Brain microvascular endothelial cell (primary cell): ENCODE data around the gene TP53I3.
A peak's percentile ranks its signal among the peaks of the same experiment; 100 is the strongest.

ENCODE experiments used
- DNase-seq: peaks from one replicate; pipeline ENCODE4 v3.0.0-alpha.2; 2020
- H3K27ac ChIP-seq: fragments of 250-450 bp; sonication (Bioruptor Pico); 2 replicates; pipeline ENCODE4 v1.5.1; 2020; ENCODE audit warnings: mild to moderate bottlenecking, moderate library complexity
- H3K27me3 ChIP-seq: fragments of 250-450 bp; sonication (Bioruptor Pico); replicated peaks from 2 replicates; pipeline ENCODE4 v1.5.1; 2020; ENCODE audit warnings: mild to moderate bottlenecking
- H3K36me3 ChIP-seq: fragments of 250-450 bp; sonication (Bioruptor Pico); replicated peaks from 2 replicates; pipeline ENCODE4 v1.5.1; 2020; ENCODE audit warnings: mild to moderate bottlenecking
- H3K4me3 ChIP-seq: 2 replicates; pipeline ENCODE4 v1.5.1; 2011; ENCODE audit warnings: low read depth, mild to moderate bottlenecking, control low read depth, low read length, moderate library complexity
- CTCF ChIP-seq: IDR thresholded peaks from 2 replicates; pipeline ENCODE4 v1.5.1; 2011; ENCODE audit warnings: low read depth, mild to moderate bottlenecking, moderate library complexity, low read length, control low read depth, inconsistent platforms; ENCODE audit errors: missing control alignments
- in situ Hi-C: cut with HindIII; loops from 2 replicates; pipeline ENCODE4 v1.10.0; 2017; ENCODE audit warnings: low sequenced_read_pairs, low pct_ligation_motif_present

TP53I3 gene

GRCh38 chr2:24122366-24123194 lies 37.9 kb upstream of the TP53I3 start:
- no peak for DNase-seq
- Histone ChIP-seq H3K4me3 (peak overlapping the region; percentile 88), H3K36me3 (no peaks in the 10 kb centered on the region), H3K27me3 (no peaks in the 10 kb centered on the region), H3K27ac (peak overlapping the region; percentile 71)
- no peak for TF ChIP-seq CTCF
- in situ Hi-C loops = no loop called here

GRCh38 chr2:24121469-24121868 lies 36.8 kb upstream of the TP53I3 start:
- no peak for DNase-seq
- Histone ChIP-seq H3K36me3 (no peaks in the 10 kb centered on the region), H3K27ac (no peak overlapping the region), H3K4me3 (no peak overlapping the region), H3K27me3 (no peaks in the 10 kb centered on the region)
- in situ Hi-C loops = no loop called here
- no peak for TF ChIP-seq CTCF

- TF ChIP-seq CTCF = no peak
- H3K27me3 ChIP-seq = no peaks in the 10 kb centered on the region
- DNase-seq = no peak
- in situ Hi-C loops = no loop called here
- H3K27ac ChIP-seq = no peak overlapping the region
- no peaks in the 10 kb centered on the region for H3K36me3 ChIP-seq
- H3K4me3 ChIP-seq = no peak overlapping the region
Observed at GRCh38 chr2:24121066-24121465, 36.4 kb upstream of the TP53I3 start.

- Histone ChIP-seq H3K27ac (no peak overlapping the region), H3K4me3 (no peak overlapping the region), H3K36me3 (no peaks in the 10 kb centered on the region), H3K27me3 (no peaks in the 10 kb centered on the region)
- DNase-seq = no peak
- no peak for TF ChIP-seq CTCF
- in situ Hi-C loops = no loop called here
Observed at GRCh38 chr2:24117902-24118301, 33.3 kb upstream of the TP53I3 start.

- Histone ChIP-seq H3K27ac (no peak overlapping the region), H3K4me3 (no peak overlapping the region), H3K36me3 (no peaks in the 10 kb centered on the region), H3K27me3 (no peaks in the 10 kb centered on the region)
- in situ Hi-C loops = no loop called here
- no peak for TF ChIP-seq CTCF
- DNase-seq = no peak
Observed at GRCh38 chr2:24115057-24115456, 30.4 kb upstream of the TP53I3 start.

GRCh38 chr2:24111407-24111901 lies 26.8 kb upstream of the TP53I3 start:
- TF ChIP-seq CTCF = no peak
- no peaks in the 10 kb centered on the region for H3K36me3 ChIP-seq
- in situ Hi-C loops = no loop called here
- peak; percentile 27 for DNase-seq
- H3K27ac ChIP-seq = no peak overlapping the region
- no peaks in the 10 kb centered on the region for H3K27me3 ChIP-seq
- no peak overlapping the region for H3K4me3 ChIP-seq
